ENCODE measurements around the gene TNFAIP2.

DNA sequence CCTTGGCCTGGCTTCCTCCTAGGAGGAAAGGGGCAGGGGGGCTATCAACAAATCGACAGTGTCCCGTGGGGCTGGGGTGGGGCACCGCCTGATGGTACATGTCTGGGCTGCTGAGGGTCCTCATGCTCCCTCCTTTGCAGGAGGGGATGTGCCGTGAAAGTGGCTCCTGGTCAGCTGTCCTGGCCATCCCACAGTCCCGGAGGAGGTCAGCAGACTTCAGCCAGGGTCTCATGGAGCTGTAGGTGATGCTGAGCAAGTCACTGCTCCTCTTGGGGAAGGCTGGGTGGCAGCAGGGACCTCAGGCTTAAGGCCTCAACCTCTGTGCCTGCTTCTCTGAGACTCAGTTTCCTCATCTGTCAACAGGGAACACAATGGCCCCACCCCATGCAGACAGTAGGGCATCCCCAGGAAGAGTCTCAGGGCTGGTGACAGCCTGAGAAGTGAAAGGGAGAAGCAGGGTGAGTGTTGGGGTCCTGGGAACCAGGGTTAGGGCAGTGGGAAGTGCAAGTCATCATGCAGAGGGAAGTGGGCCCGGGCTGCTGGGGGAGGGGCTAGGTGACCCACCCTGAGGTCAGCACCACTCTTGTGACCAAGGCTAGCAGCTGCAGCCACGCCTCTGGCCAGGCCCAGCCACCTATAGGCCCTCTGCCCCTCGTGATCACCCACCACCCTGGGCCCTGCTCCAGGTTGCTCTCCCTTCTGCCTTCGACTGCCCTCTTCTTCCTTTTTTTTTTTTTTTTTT is 4.4 kb upstream of the TNFAIP2 start:
- TF ChIP-seq POLR2A (IDR thresholded peaks at IDR 0.05; ENCODE audit: low read length), result no peak
- TF ChIP-seq GATA1 (IDR thresholded peaks at IDR 0.05; ENCODE audit: low read depth, low read length), result no peak
